CD1c-positive myeloid dendritic cell (primary cell): Measurements from ENCODE around the gene PCDH8.

Source experiments
- DNase-seq: peaks from one replicate; pipeline ENCODE4 v3.0.0-alpha.2; 2016; ENCODE audit errors: extremely low spot score

The PCDH8 gene, protein sequence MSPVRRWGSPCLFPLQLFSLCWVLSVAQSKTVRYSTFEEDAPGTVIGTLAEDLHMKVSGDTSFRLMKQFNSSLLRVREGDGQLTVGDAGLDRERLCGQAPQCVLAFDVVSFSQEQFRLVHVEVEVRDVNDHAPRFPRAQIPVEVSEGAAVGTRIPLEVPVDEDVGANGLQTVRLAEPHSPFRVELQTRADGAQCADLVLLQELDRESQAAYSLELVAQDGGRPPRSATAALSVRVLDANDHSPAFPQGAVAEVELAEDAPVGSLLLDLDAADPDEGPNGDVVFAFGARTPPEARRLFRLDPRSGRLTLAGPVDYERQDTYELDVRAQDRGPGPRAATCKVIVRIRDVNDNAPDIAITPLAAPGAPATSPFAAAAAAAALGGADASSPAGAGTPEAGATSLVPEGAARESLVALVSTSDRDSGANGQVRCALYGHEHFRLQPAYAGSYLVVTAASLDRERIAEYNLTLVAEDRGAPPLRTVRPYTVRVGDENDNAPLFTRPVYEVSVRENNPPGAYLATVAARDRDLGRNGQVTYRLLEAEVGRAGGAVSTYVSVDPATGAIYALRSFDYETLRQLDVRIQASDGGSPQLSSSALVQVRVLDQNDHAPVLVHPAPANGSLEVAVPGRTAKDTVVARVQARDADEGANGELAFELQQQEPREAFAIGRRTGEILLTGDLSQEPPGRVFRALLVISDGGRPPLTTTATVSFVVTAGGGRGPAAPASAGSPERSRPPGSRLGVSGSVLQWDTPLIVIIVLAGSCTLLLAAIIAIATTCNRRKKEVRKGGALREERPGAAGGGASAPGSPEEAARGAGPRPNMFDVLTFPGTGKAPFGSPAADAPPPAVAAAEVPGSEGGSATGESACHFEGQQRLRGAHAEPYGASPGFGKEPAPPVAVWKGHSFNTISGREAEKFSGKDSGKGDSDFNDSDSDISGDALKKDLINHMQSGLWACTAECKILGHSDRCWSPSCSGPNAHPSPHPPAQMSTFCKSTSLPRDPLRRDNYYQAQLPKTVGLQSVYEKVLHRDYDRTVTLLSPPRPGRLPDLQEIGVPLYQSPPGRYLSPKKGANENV

DNA sequence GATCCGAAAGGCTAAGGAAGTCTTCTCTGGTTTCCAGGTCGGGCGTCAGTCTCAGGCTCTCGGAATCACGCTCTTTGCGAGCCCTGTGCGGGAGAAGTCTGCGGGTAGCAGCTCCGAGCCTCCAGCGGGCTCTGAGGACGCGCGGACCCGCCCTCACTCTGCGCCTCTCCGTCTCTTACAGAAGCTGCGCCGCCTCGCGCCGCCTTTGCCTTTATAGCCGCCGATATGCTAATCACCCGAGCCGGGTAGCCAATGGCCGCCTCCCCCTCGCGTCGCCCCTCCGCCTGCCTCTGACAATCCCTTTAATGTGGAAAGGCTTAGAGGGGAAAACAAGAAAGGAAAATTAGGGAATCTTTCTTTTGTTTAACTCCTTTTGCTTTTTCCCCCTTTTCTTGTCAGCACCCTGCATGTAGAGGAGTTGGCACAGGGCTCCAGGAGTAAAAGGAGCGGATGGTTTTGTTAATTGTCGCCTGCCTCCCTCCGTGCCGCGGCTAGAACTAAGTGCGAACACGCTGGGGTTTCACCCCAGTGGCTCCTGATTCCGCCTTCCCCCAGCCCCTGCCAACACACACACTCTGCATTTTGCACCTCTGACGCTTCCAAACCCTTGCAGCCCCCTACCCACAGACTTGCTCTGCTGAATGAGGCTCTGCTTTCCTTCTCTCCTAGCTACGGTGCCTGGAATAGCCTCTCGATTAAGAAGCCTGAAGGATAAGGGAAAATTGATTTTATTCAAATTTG, at the start of gene PCDH8:
TSS of gene PCDH8 (minus strand) at position 186 of the 741 bp plus-strand sequence. CDS start 204 bp downstream, outside the sequence.
- no peak for DNase-seq

DNA sequence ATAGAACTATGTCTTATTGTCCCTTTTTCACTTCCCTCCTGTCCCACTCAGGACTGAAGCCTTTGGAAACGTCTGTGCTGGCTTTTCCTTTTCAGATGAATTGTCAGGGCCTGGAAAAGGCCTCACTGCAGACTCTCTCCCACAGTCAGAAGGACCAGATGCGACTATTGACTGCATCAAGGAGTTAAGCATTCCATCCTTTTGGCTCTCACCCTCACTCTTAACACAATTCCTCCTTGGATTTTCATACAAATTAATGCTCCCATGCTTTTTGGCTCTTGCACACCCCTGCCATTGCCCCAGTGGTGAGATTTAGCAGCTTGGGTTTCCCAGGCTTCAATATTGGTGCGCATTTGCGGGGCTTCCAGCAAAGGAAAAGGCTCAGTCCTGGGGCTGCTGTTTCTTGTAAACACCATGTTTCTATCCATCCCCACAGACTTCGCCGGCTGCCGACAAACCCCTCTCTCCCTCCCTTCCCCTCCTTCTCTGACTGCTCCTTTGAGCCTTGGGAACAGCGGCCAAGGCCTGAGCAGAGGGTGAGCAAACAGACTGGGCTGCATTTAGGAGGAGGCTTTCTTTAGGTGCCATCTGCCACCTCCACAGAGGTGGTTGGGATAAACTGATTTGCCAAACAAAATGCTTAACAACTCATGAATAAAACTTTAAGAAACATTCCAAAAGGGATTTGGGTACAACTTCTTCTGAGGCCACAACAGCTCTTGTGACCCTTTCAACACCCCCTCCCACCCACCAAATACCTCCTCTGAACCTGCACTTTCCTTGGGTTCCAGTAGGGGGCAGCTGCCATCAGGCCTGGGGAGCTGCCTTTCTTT, 48.6 kb upstream of the PCDH8 start:
- DNase-seq = peak; percentile 36

DNA sequence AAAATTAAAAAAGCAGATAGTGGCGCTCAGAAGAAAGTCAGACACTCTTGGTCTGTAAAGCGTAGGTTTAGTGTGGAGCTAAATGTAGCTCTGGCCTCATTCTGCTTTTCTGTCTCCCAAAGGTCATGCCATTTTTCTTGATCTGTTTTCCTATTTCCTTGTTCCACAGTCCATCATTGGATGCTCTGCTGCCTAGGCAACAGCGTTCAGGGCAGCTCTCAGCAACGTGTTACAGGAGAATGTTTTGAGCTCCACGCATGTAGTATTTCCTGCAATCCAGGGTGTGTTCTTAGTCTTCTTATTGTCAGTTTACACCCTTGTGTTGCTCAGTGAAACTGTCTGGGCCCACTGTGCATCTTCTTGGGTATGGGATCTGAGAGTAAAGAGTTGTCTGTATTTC, 46.0 kb upstream of the PCDH8 start:
- DNase-seq = no peak

DNA sequence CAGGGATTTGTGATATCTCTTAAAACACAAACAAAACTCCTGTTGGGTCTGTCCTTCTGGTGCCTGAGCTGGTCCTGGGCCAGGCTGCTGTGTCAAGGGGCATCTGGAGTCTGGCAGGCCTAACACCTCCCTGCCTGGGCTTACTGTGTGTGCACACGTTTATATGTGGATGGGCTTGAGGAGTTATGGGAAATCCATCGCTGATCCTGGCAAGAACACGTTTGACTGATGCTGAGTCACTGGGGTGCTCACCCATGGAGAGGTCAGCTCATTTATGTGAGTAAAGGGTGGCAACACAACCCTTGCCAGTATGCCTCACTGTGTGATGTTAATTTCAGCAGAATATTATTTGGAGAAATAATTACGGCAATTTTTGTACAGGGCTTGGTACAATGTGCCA, 44.5 kb upstream of the PCDH8 start:
- DNase-seq = no peak

DNA sequence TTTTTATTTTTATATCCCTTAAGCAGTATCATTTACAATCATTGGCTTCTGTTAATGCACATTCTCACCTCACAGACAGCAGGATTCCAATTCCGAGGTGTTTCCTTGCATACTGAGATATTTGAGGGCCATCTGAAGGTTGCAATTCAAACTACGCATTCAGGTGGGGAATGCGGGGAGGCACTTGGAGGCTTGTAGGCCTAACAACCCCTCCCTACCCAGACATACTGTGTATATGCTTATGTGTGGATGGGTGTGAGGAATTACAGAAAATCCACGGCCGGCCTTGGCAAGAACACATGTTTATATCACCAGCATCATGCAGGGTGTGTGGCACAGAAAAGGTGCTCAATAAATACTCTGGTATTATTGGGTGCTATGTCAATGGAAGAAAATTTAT, 43.3 kb upstream of the PCDH8 start:
- DNase-seq = no peak

DNA sequence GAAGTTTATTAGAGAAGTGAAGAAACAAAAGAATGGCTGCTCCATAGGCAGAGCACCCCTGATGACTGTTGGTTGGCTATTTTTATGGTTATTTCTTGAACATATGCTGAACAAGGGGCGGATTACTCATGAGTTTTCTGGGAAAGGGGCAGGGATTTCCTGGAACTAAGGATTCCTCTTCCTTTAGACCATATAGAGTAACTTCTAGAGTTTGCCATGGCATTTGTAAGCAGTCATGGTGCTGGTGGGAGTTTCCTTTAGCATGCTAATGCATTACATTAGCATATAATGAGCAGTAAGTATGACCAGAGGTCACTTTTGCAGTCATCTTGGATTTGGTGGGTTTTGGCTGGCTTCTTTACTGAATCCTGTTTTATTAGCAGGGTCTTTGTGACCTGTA, 38.7 kb upstream of the PCDH8 start:
- DNase-seq = no peak

DNA sequence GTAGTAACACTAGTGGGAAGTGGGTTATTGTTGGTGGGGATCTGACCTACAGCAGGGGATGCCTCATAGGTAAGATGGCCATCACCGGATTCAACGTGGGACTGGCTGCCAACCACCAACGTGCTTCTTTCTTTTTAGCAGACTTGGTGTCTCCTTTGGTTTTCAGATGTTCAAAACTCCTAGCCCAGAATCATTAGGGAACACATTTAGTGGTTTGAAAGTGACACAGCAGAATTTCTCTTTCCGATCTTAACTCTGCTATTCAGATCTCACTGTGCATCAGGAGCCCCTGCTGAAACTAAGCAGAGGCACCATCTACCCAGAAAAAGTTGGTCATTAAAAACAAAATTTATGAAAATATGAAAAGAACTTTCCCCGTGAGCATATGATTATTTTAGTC, 36.7 kb upstream of the PCDH8 start:
- no peak for DNase-seq

DNA sequence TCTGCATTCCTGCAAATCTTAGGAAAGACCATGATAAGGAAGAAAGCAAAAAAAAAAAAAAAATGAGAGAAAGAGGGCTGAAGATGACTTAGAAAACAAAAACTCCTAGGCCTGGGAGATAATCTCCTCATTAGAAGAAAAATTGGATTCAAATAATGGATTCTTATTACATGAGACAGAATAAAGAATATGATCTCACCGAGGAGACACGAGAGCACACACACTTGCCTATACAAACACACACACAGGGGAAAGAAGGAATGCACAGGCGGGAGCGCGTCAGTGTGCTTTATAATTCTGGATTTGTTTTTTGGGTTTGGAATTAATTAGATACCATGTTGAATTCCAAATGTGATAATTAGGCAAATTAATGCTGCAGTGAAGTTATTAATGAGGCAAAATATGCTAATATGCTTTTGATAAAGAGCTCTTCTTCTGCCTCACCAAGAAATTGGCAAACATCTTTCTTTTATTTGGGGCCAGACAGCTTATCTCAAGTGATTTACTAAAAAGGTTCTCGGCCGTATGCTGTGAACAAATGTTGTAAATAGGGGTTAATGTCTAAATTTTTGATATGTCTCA, 36.1 kb upstream of the PCDH8 start:
- no peak for DNase-seq

DNA sequence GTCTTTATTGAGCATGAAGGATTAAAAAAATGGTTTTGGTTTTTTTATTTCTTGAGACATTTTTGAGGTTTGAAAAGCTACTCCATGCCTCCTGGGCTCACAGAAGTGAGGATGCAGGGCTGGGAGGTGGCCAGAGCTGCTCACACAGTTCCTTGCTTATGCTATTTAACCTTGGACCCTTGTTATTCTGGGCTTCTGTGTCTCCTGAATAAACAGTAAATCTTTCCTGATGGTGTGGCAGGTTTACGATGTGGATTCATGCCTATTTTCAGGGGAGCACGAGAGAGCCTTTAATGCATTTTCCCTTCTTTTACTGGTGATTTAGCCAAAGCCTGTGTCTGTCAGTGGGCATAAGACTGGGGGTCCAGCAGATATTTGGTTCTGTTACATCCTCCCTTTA, 34.3 kb upstream of the PCDH8 start:
- DNase-seq = no peak

DNA sequence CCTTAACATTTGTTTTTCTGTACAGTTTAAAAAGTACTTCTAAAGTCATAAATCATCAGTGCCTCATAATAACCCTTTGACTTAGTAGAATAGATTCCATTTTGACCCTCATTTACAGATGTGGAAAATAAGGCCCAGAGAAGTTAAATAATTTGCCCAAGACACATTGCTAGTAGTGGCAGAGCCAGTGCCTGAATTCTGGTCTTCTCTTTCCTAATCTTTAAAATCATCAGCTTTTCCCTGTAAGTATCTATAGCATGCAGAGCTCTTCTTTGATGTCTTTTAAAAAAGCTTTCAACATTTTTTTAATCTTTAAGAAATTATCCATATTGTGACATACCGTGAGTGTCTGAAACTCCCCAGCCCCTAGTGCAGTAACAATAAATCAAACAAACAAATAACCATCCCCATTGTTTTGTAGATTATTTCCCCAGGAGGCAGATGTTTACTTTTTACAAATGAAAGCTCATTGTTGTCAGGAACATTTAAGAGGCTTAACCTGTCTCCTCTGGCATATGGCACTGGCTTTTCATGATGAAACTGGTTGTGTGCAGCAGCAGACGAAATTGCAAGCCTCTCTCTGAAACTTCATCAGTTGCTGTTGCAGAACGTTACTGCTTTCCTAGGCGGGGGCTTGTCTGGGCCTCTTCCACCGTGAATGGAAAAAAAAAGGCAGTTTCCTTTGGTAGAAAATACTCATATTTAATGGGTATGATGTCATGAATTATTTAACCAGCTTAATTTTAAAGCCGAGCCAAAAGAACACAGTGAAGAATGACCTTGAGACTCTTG, 31.7 kb upstream of the PCDH8 start:
- DNase-seq = no peak

DNA sequence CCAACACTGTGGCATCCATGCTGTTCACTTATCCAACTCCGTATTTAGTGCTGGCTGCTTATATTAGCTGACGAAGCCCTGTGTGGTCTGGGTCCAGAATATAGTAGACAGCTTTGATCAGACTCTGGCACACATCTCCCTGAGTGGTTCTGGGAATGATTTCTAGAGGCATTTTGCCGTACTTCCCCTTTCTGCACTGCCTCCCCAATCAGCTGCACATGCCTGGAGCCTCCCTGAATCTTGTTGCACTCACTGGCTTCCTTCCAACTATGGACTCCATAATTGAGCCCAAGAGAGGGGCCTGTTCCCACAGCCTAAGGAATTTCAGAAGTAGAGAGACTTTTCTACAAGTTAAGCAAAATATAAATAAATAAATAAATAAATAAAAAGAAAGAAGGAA, 30.4 kb upstream of the PCDH8 start:
- no peak for DNase-seq

DNA sequence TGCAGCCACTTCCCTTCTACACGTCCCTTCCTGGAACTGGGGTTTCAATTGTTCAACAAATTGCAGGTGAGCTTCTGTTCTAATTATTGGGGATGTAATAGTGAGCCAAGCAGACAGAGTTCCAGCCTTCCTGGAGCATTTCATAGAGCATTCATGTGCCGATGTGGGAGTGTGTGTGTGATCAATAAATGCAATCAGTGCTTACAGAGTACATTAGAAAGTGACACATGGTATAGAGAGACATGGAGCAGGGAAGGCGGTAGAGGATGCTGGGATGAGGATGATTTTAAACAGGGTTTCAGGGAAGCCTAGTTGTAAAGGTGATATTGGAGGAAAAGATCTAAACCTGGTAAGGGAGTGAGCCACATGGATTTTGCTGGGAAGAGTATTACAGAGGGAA, 21.7 kb upstream of the PCDH8 start:
- DNase-seq = no peak

DNA sequence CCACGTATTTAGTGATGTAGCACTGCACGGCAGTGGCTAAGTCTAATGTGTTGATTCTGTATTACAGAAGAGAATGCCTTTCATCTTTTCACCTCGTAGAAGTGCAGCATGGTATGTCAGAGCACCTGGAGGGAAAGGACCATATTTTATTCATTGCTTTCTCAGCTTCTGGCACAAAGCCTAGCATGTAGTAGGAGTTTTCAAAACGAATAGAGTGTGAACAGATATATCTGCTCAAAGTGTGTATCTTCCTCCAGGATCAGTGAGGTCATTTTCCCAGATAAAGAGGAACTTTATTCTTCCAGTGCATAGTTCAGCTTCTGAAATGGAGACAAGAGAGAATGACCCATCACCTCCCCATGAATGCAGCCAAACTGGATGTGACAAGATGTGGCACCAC, 21.2 kb upstream of the PCDH8 start:
- DNase-seq = no peak

DNA sequence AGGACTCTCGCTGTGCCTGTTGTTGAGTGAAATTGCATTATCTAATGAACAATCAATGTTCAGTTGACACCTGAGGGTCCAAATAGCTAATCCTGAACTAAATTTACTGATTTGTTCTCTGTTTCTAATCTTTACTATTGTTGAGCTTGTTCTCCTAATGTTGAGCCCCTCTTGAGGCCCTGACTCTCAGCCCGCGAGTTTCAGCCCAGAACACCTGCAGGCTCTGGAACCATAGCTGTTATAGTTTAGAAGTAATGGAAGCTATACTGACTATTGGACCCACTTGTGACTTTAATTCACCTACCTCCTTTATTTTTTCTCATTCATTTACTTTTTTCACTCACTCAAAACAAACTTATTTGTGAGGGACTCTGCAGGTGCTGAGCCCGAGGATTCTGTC, 20.6 kb upstream of the PCDH8 start:
- no peak for DNase-seq

DNA sequence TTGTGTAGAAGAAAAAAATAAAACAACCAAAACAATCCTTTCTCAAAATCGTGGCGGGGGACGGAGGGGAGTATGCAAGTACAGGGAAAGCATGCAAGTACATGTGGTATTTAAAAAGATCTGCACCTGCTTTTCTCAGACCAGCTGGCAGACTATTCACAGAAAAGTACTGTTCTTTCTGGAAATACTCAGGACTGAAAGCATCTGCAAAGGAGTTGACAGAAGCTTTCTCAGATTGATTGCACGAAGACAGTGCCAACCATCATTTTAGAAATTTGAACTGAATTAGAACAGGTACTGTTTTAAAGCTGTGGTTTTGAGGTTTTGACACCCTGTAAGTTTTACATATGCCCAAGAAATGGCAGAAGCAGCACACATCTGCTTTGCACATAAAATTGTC, 19.8 kb upstream of the PCDH8 start:
- no peak for DNase-seq

DNA sequence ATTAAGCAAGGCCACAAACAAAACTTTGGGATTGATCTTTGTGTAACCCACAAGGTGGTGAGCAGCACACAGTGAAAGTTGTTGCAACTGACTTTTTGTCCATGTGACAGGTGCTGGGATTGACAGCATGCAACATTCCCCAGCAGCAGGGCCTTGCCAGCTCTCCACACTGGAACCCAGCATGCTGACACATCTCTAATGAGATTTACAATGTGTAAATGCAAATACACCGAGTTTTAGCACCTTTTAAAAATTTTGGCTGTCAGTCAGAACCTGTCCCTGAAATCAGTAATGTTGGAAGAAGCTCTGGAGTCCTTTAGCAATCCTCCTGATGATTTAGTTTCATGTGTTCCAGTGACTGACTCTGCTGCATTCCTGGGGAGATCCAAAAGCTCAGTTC, 16.5 kb upstream of the PCDH8 start:
- DNase-seq = no peak

DNA sequence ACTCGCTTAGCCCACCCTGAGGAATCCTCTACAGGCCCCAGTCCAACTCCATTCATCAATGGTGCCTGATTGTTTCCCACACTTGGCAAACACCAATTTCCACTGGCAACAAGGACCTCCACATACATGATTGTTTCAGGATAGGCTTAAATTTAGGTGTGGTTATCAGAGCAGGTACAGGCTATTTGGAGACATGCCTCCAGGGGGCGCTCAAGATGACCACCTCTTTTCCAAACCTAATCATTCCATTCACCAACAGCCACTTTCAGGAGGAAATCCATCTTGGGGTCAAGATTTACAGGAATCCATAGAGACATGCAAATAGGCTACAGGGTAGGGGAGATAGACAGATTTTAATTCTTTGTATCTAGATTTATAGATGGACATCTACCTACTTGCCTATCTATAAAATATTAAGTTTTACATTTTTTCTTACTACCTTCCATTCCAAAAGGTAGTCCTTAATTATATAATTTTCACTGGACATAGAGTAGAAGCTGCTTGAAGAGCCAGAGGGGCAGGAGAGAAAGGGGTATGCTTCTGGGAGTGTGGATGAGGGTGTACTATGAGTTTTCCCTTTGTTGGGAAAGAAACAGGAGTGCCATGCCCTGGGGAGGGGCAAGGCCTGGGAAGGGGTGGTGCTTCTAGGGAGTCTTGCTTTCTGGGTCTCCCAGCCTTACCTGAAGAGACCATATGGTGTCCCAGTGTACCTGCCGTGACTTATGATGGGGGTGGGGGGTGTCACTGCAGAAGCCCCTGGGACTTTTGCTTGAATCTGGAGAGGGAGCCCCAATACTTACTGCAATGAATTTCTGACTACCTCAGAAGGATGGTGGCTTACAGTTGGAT, 14.1 kb upstream of the PCDH8 start:
- peak; percentile 41 for DNase-seq

DNA sequence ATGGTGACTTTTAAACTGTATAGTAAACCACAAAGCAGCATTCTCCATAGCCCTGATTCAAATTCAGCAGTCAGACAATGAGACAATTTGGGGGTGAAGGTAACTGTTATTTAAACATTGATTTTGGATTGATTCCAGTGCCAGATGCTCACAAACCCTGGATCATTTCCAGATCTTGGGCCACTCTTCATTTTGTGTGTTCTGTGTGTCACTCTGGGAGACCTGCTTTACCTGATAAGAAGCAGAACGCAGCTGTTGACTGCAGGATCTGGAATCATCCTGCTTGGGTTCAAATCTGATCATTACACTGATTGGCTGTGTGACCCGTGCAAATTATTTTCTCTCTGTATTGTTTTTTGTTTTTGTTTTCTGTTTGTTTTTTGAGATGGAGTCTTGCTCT, 4.0 kb upstream of the PCDH8 start:
- DNase-seq = no peak
